HEK293 (cell line): ENCODE results near the gene MSI2.

Experiments
- ATF2 ChIP-seq: fragments of 450-650 bp; formaldehyde crosslinking; IDR thresholded peaks from 2 replicates; pipeline ENCODE4 v1.5.1; 2016; ENCODE audit warnings: missing biosample characterization, missing genetic modification characterization, low read depth
- HIC1 ChIP-seq: fragments of 450-650 bp; formaldehyde crosslinking; IDR thresholded peaks from 2 replicates; pipeline ENCODE4 v1.5.1; 2016; ENCODE audit warnings: missing biosample characterization, missing genetic modification characterization
- KLF9 ChIP-seq: fragments of 450-650 bp; formaldehyde crosslinking; IDR thresholded peaks from 2 replicates; pipeline ENCODE4 v1.5.1; 2016; ENCODE audit warnings: missing biosample characterization, missing genetic modification characterization, low read depth
- MZF1 ChIP-seq: fragments of 450-650 bp; formaldehyde crosslinking; IDR thresholded peaks from 2 replicates; pipeline ENCODE4 v1.5.1; 2017; ENCODE audit warnings: missing biosample characterization, missing genetic modification characterization, borderline replicate concordance
- SALL2 ChIP-seq: fragments of 450-650 bp; formaldehyde crosslinking; IDR thresholded peaks from 2 replicates; pipeline ENCODE4 v1.5.0; 2017; ENCODE audit warnings: missing biosample characterization, mild to moderate bottlenecking, missing genetic modification characterization, borderline replicate concordance
- SCRT1 ChIP-seq: fragments of 450-650 bp; formaldehyde crosslinking; IDR thresholded peaks from 2 replicates; pipeline ENCODE4 v1.5.1; 2016; ENCODE audit warnings: missing biosample characterization, missing genetic modification characterization, borderline replicate concordance
- SCRT2 ChIP-seq: fragments of 450-650 bp; formaldehyde crosslinking; IDR thresholded peaks from 2 replicates; pipeline ENCODE4 v1.5.1; 2016; ENCODE audit warnings: missing biosample characterization, missing genetic modification characterization
- ZNF184 ChIP-seq: fragments of 450-650 bp; IDR thresholded peaks from 2 replicates; pipeline ENCODE4 v1.5.1; 2018; ENCODE audit warnings: missing biosample characterization, mild to moderate bottlenecking, missing genetic modification characterization
- ZNF211 ChIP-seq: fragments of 450-650 bp; formaldehyde crosslinking; IDR thresholded peaks from 2 replicates; pipeline ENCODE4 v1.5.1; 2016; ENCODE audit warnings: low read depth, missing biosample characterization, missing genetic modification characterization
- ZNF302 ChIP-seq: fragments of 450-650 bp; formaldehyde crosslinking; IDR thresholded peaks from 2 replicates; pipeline ENCODE4 v1.5.1; 2016; ENCODE audit warnings: missing biosample characterization, missing genetic modification characterization, low read depth
- ZNF335 ChIP-seq: fragments of 450-650 bp; formaldehyde crosslinking; conservative IDR thresholded peaks from 2 replicates; pipeline ENCODE4 v1.5.1; 2016; ENCODE audit warnings: missing biosample characterization, missing genetic modification characterization
- ZNF518A ChIP-seq: fragments of 450-650 bp; formaldehyde crosslinking; conservative IDR thresholded peaks from 2 replicates; pipeline ENCODE4 v1.5.1; 2016; ENCODE audit warnings: low read depth, missing biosample characterization, missing genetic modification characterization
- ZNF558 ChIP-seq: fragments of 450-650 bp; formaldehyde crosslinking; IDR thresholded peaks from 2 replicates; pipeline ENCODE4 v1.5.1; 2016; ENCODE audit warnings: missing biosample characterization, missing genetic modification characterization
- ZNF610 ChIP-seq: fragments of 450-650 bp; formaldehyde crosslinking; IDR thresholded peaks from 2 replicates; pipeline ENCODE4 v1.5.1; 2016; ENCODE audit warnings: missing biosample characterization, missing genetic modification characterization, borderline replicate concordance
- ZNF837 ChIP-seq: fragments of 450-650 bp; formaldehyde crosslinking; IDR thresholded peaks from 2 replicates; pipeline ENCODE4 v1.5.1; 2016; ENCODE audit warnings: missing biosample characterization, missing genetic modification characterization
- ZSCAN4 ChIP-seq: fragments of 450-650 bp; formaldehyde crosslinking; IDR thresholded peaks from 2 replicates; pipeline ENCODE4 v1.5.1; 2017; ENCODE audit warnings: missing biosample characterization, missing genetic modification characterization
- TF ChIP-seq, protein P1 (sequence below): fragments of 450-650 bp; formaldehyde crosslinking; IDR thresholded peaks from 2 replicates; pipeline ENCODE4 v1.5.1; 2016; ENCODE audit warnings: missing biosample characterization, missing genetic modification characterization, borderline replicate concordance
- TF ChIP-seq, protein P2 (sequence below): fragments of 450-650 bp; formaldehyde crosslinking; IDR thresholded peaks from 2 replicates; pipeline ENCODE4 v1.5.1; 2016; ENCODE audit warnings: missing biosample characterization, missing genetic modification characterization
- TF ChIP-seq, protein P3 (sequence below): fragments of 450-650 bp; formaldehyde crosslinking; IDR thresholded peaks from 2 replicates; pipeline ENCODE4 v1.5.1; 2017; ENCODE audit warnings: missing biosample characterization, missing genetic modification characterization

Gene MSI2

GRCh38 chr17:57257895-57258851 lies 1.9 kb downstream of the MSI2 start (continued):
- TF ChIP-seq HIC1 (tag by site-specific recombination) (no peak), MZF1 (tag by site-specific recombination) (0 out of 2 replicates have a peak, but pooled peaks have one; percentile 30), SALL2 (no peak), ZNF302 (tag by site-specific recombination) (no peak), ZNF837 (tag by site-specific recombination) (no peak), ZNF184 (tag by site-specific recombination) (no peak), ZNF610 (tag by site-specific recombination) (no peak), SCRT2 (tag by site-specific recombination) (peak; percentile 93), ZNF211 (no peak), ZNF518A (no peak), ZSCAN4 (no peak), ZNF335 (peak; percentile 4; the same call in 1 of the 2 replicates), KLF9 (tag by site-specific recombination) (no peak), ZNF558 (tag by site-specific recombination) (no peak), ATF2 (no peak), SCRT1 (tag by site-specific recombination) (peak; percentile 86)
- TF ChIP-seq, protein P1, sequence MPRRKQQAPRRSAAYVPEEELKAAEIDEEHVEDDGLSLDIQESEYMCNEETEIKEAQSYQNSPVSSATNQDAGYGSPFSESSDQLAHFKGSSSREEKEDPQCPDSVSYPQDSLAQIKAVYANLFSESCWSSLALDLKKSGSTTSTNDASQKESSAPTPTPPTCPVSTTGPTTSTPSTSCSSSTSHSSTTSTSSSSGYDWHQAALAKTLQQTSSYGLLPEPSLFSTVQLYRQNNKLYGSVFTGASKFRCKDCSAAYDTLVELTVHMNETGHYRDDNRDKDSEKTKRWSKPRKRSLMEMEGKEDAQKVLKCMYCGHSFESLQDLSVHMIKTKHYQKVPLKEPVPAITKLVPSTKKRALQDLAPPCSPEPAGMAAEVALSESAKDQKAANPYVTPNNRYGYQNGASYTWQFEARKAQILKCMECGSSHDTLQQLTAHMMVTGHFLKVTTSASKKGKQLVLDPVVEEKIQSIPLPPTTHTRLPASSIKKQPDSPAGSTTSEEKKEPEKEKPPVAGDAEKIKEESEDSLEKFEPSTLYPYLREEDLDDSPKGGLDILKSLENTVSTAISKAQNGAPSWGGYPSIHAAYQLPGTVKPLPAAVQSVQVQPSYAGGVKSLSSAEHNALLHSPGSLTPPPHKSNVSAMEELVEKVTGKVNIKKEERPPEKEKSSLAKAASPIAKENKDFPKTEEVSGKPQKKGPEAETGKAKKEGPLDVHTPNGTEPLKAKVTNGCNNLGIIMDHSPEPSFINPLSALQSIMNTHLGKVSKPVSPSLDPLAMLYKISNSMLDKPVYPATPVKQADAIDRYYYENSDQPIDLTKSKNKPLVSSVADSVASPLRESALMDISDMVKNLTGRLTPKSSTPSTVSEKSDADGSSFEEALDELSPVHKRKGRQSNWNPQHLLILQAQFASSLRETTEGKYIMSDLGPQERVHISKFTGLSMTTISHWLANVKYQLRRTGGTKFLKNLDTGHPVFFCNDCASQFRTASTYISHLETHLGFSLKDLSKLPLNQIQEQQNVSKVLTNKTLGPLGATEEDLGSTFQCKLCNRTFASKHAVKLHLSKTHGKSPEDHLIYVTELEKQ (tag by site-specific recombination) = no peak
- TF ChIP-seq, protein P2, sequence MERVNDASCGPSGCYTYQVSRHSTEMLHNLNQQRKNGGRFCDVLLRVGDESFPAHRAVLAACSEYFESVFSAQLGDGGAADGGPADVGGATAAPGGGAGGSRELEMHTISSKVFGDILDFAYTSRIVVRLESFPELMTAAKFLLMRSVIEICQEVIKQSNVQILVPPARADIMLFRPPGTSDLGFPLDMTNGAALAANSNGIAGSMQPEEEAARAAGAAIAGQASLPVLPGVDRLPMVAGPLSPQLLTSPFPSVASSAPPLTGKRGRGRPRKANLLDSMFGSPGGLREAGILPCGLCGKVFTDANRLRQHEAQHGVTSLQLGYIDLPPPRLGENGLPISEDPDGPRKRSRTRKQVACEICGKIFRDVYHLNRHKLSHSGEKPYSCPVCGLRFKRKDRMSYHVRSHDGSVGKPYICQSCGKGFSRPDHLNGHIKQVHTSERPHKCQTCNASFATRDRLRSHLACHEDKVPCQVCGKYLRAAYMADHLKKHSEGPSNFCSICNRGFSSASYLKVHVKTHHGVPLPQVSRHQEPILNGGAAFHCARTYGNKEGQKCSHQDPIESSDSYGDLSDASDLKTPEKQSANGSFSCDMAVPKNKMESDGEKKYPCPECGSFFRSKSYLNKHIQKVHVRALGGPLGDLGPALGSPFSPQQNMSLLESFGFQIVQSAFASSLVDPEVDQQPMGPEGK (tag by site-specific recombination) = peak; percentile 24
- TF ChIP-seq, protein P3, sequence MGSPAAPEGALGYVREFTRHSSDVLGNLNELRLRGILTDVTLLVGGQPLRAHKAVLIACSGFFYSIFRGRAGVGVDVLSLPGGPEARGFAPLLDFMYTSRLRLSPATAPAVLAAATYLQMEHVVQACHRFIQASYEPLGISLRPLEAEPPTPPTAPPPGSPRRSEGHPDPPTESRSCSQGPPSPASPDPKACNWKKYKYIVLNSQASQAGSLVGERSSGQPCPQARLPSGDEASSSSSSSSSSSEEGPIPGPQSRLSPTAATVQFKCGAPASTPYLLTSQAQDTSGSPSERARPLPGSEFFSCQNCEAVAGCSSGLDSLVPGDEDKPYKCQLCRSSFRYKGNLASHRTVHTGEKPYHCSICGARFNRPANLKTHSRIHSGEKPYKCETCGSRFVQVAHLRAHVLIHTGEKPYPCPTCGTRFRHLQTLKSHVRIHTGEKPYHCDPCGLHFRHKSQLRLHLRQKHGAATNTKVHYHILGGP (tag by site-specific recombination) = peak; percentile 53; the same call in 1 of the 2 replicates
